ENCODE data around the gene RBM3. TPM values are rescaled to one million over a fixed set of nuclear protein-coding genes. Genes with fewer than 3 reads are reported as not detected.
A peak's percentile ranks its signal among the peaks of the same experiment; 100 is the strongest.
"Not testable (repeated sequence)": the region's sequence is repeated elsewhere in the genome, so short reads cannot be mapped to it uniquely, and the experiment has no call there.

RBM3 gene
- total RNA-seq, 4 donors from 2014 or later: 170 to 235 (median 217) TPM

DNA sequence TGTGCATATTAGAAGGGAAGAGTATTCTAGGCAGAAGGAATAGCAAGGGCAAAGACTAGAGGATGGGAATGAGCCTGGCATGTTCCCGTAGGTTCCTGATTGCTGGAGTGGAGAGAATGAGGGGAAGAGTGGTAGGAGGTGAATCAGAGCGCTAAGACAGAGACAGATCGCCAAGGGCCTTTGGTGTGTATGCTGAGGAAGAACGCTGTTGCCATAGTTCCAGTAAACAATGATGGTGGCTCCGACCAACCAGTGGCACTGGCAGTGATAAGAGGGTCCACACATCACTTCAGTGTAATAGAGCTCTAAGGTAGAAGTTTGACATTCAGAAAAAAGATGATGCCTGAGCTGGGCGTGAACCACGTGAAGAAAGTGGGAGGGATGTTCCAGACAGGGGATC is 33.8 kb upstream of the RBM3 start:
- Histone ChIP-seq H3K4me3 (peak overlapping the region in 3 of 4 donors; percentile 55 to 80 (median 77)), H3K4me1 (peaks cover 0 to 11% (median 2%) of the 10 kb centered on the region in 4 donors), H3K27me3 (no peaks in the 10 kb centered on the region), H3K27ac (peak overlapping the region; percentile 92 to 97 (median 95)), H3K36me3 (peaks cover 0 to 26% (median 0%) of the 10 kb centered on the region in 3 donors), H3K9me3 (no peaks in the 10 kb centered on the region)
- no peak for DNase-seq (ENCODE audit: low spot score in 2 of 2)
- WGBS, 2 donors: 77 to 94% methylated on average over 7 of the region's 7 CpGs
- TF ChIP-seq, protein P1, sequence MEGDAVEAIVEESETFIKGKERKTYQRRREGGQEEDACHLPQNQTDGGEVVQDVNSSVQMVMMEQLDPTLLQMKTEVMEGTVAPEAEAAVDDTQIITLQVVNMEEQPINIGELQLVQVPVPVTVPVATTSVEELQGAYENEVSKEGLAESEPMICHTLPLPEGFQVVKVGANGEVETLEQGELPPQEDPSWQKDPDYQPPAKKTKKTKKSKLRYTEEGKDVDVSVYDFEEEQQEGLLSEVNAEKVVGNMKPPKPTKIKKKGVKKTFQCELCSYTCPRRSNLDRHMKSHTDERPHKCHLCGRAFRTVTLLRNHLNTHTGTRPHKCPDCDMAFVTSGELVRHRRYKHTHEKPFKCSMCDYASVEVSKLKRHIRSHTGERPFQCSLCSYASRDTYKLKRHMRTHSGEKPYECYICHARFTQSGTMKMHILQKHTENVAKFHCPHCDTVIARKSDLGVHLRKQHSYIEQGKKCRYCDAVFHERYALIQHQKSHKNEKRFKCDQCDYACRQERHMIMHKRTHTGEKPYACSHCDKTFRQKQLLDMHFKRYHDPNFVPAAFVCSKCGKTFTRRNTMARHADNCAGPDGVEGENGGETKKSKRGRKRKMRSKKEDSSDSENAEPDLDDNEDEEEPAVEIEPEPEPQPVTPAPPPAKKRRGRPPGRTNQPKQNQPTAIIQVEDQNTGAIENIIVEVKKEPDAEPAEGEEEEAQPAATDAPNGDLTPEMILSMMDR (IDR thresholded peaks at IDR 0.05): no peak
- TF ChIP-seq EP300 (IDR thresholded peaks at IDR 0.05) (no peak), POLR2A (IDR thresholded peaks at IDR 0.05) (no peak)

- no peak overlapping the region for H3K4me3 ChIP-seq
- H3K27ac ChIP-seq: no peak overlapping the region
- no peak for TF ChIP-seq EP300 (IDR thresholded peaks at IDR 0.05)
- no peak for TF ChIP-seq POLR2A (IDR thresholded peaks at IDR 0.05)
- TF ChIP-seq, protein P1 (IDR thresholded peaks at IDR 0.05): no peak
- 73 to 74% methylated on average over 10 of the region's 10 CpGs for WGBS, 2 donors
- no peaks in the 10 kb centered on the region for H3K9me3 ChIP-seq
- H3K4me1 ChIP-seq: peaks cover 0 to 11% (median 2%) of the 10 kb centered on the region in 4 donors
- peaks cover 0 to 26% (median 0%) of the 10 kb centered on the region in 3 donors for H3K36me3 ChIP-seq
- H3K27me3 ChIP-seq: no peaks in the 10 kb centered on the region
- DNase-seq (ENCODE audit: low spot score in 2 of 2): no peak
These were observed 33.0 kb upstream of the RBM3 start for GRCh38 chrX:48541140-48541814.

GRCh38 chrX:48548871-48549270 is 25.4 kb upstream of the RBM3 start:
- Histone ChIP-seq H3K36me3 (peaks cover 0 to 19% (median 0%) of the 10 kb centered on the region in 3 donors), H3K27ac (no peak overlapping the region), H3K9me3 (no peaks in the 10 kb centered on the region), H3K4me3 (no peak overlapping the region), H3K27me3 (no peaks in the 10 kb centered on the region), H3K4me1 (no peaks in the 10 kb centered on the region)
- WGBS, 2 donors: 78 to 93% methylated on average over 2 to 3 of the region's 3 CpGs
- TF ChIP-seq, protein P1 (IDR thresholded peaks at IDR 0.05): no peak
- TF ChIP-seq EP300 (IDR thresholded peaks at IDR 0.05): no peak
- TF ChIP-seq POLR2A (IDR thresholded peaks at IDR 0.05): no peak
- DNase-seq (ENCODE audit: low spot score in 2 of 2): no peak

- peaks cover 0 to 29% (median 0%) of the 10 kb centered on the region in 3 donors for H3K36me3 ChIP-seq
- WGBS, 2 donors: 71 to 72% methylated on average over 9 of the region's 9 CpGs
- not testable (repeated sequence) for H3K4me3 ChIP-seq; H3K9me3 ChIP-seq; DNase-seq (ENCODE audit: low spot score in 2 of 2); H3K27ac ChIP-seq; H3K4me1 ChIP-seq; H3K27me3 ChIP-seq
These were observed 18.5 kb upstream of the RBM3 start for GRCh38 chrX:48555731-48556325.

GRCh38 chrX:48558271-48558670 is 16.0 kb upstream of the RBM3 start:
- WGBS, 2 donors: 66 to 79% methylated on average over 4 of the region's 4 CpGs
- DNase-seq (ENCODE audit: low spot score in 2 of 2): no peak
- Histone ChIP-seq H3K36me3 (peaks cover 0 to 44% (median 0%) of the 10 kb centered on the region in 3 donors), H3K27ac (no peak overlapping the region), H3K27me3 (no peaks in the 10 kb centered on the region), H3K9me3 (no peaks in the 10 kb centered on the region), H3K4me3 (no peak overlapping the region), H3K4me1 (no peaks in the 10 kb centered on the region)
- TF ChIP-seq, protein P1 (IDR thresholded peaks at IDR 0.05): no peak
- TF ChIP-seq POLR2A (IDR thresholded peaks at IDR 0.05) (no peak), EP300 (IDR thresholded peaks at IDR 0.05) (no peak)

All from tibial nerve (tissue), 4 donors.